Astrocyte (in vitro differentiated cells and primary cell): Measurements from ENCODE around the gene CAPN11. TPM values are rescaled to one million over a fixed set of nuclear protein-coding genes. Genes with fewer than 3 reads are reported as not detected.

ENCODE experiments used
- DNase-seq: peaks from one replicate; pipeline ENCODE4 v3.0.0-alpha.2; 2010; ENCODE audit warnings: low read depth
- FAIRE-seq: peaks from 2 replicates; lab custom pipeline; 2011; peaks lifted over from hg19 to GRCh38; lab: Jason Lieb, UNC
- H2AFZ ChIP-seq: 2 replicates; pipeline ENCODE4 v1.6.0; 2012; ENCODE audit warnings: low read depth, low read length, inconsistent platforms
- H3K27ac ChIP-seq: 2 replicates; pipeline ENCODE4 v1.5.1; 2011; ENCODE audit warnings: low read depth, low read length, inconsistent platforms
- H3K27me3 ChIP-seq: 2 replicates; pipeline ENCODE4 v1.6.0; 2011; ENCODE audit warnings: low read length, inconsistent platforms; ENCODE audit not compliant: insufficient read depth
- H3K36me3 ChIP-seq: 2 replicates; pipeline ENCODE4 v1.5.1; 2011; ENCODE audit warnings: low read length, inconsistent platforms; ENCODE audit not compliant: insufficient read depth
- H3K4me1 ChIP-seq: 2 replicates; pipeline ENCODE4 v1.5.1; 2011; ENCODE audit warnings: low read length, inconsistent platforms; ENCODE audit not compliant: insufficient read depth
- H3K4me2 ChIP-seq: 2 replicates; pipeline ENCODE4 v1.6.0; 2012; ENCODE audit warnings: low read length, inconsistent platforms
- H3K4me3 ChIP-seq: 2 replicates; pipeline ENCODE4 v1.5.1; 2011; ENCODE audit warnings: low read depth, mild to moderate bottlenecking, low read length, inconsistent platforms; ENCODE audit not compliant: insufficient read depth
- H3K79me2 ChIP-seq: 2 replicates; pipeline ENCODE4 v1.6.0; 2012; ENCODE audit warnings: mild to moderate bottlenecking, low read length, inconsistent platforms; ENCODE audit not compliant: insufficient read depth
- H3K9ac ChIP-seq: 2 replicates; pipeline ENCODE4 v1.6.0; 2012; ENCODE audit warnings: mild to moderate bottlenecking, low read length, inconsistent platforms
- H3K9me3 ChIP-seq: 2 replicates; pipeline ENCODE4 v1.5.1; 2012; ENCODE audit warnings: low read depth, mild to moderate bottlenecking, low read length, inconsistent platforms; ENCODE audit not compliant: insufficient read depth
- H4K20me1 ChIP-seq: 2 replicates; pipeline ENCODE4 v1.6.0; 2012; ENCODE audit warnings: low read length, inconsistent platforms; ENCODE audit not compliant: insufficient read depth
- H3K27ac Mint-ChIP-seq: one replicate; pipeline ENCODE4 v1.8.0; 2021; ENCODE audit warnings: mild to moderate bottlenecking, mixed read lengths; ENCODE audit not compliant: unreplicated experiment
- H3K27me3 Mint-ChIP-seq: one replicate; pipeline ENCODE4 v1.8.0; 2021; ENCODE audit warnings: low read depth, mixed read lengths; ENCODE audit not compliant: unreplicated experiment
- H3K36me3 Mint-ChIP-seq: one replicate; pipeline ENCODE4 v1.8.0; 2021; ENCODE audit warnings: low read depth, mixed read lengths; ENCODE audit not compliant: unreplicated experiment
- H3K4me1 Mint-ChIP-seq: one replicate; pipeline ENCODE4 v1.8.0; 2021; ENCODE audit warnings: low read depth, mixed read lengths; ENCODE audit not compliant: unreplicated experiment
- H3K4me3 Mint-ChIP-seq: one replicate; pipeline ENCODE4 v1.8.0; 2021; ENCODE audit warnings: mild to moderate bottlenecking, moderate library complexity, mixed read lengths; ENCODE audit not compliant: unreplicated experiment
- H3K9me3 Mint-ChIP-seq: one replicate; pipeline ENCODE4 v1.8.0; 2021; ENCODE audit warnings: mild to moderate bottlenecking, mixed read lengths; ENCODE audit not compliant: unreplicated experiment
- CTCF ChIP-seq: IDR thresholded peaks from 2 replicates; pipeline ENCODE4 v1.5.1; 2011; ENCODE audit warnings: low read depth, mild to moderate bottlenecking, inconsistent platforms, low read length, moderate library complexity; ENCODE audit not compliant: insufficient read depth
- EZH2 ChIP-seq: IDR thresholded peaks from 2 replicates; pipeline ENCODE4 v1.6.1; 2012; ENCODE audit warnings: mild to moderate bottlenecking, low read length, inconsistent platforms; ENCODE audit not compliant: insufficient read depth
- total RNA-seq: library from RNA; stranded (reverse); gene quantifications from 2 replicates; pipeline ENCODE4 v1.2.1, GENCODE V29; 2021

Gene CAPN11
- total RNA-seq, 1 donor from 2014 or later, result not detected

DNA sequence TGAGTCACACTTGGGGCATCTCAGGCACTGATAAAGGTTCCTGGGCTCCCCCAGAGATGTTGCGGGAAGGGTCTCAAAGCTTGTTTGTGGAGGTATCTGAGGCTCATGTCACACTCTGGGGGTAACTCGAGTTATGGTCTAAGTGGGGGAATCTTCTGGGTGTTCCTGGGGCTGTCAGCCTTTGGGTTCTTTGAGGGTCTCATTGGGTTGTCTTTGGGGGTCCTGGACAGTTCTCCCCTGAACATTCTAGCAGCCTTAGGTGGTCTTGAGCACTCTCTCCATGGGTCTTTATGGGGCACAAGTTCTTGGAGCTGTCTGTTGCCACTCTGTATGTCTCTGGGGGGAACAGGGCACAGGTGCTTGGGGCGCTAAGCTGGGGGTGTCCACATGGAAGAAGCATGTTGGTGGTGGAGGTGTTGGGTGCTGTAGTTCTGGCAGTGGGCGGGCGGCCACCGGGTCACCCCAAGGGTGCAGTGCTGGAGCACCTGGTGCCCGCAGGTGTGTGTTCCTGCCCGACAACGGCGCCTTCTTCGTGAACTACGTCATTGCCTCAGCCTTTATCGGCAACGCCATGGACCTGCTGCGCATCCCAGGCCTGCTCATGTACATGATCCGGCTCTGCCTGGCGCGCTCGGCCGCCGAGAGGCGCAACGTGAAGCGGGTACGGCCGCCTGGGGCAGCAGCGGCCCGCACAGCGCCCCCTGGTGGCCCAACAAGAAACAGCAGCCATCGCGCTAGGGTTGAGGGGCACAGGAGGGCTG lies 7.1 kb upstream of the CAPN11 start:
- TF ChIP-seq EZH2 (no peak), CTCF (peak; percentile 72)
- no peak for FAIRE-seq
- Histone ChIP-seq H4K20me1 (peaks cover 19% of the 10 kb centered on the region), H3K4me2 (no peak overlapping the region), H3K27me3 (no peaks in the 10 kb centered on the region), H3K4me1 (no peaks in the 10 kb centered on the region), H3K4me3 (no peak overlapping the region), H3K9ac (no peak overlapping the region), H3K36me3 (peaks cover 3% of the 10 kb centered on the region), H3K9me3 (no peaks in the 10 kb centered on the region), H2AFZ (no peak overlapping the region), H3K79me2 (no peaks in the 10 kb centered on the region), H3K27ac (no peak overlapping the region)
- Mint-ChIP-seq H3K9me3 (no peaks in the 10 kb centered on the region), H3K4me3 (no peak overlapping the region), H3K36me3 (peaks cover 18% of the 10 kb centered on the region), H3K27me3 (no peaks in the 10 kb centered on the region), H3K4me1 (no peaks in the 10 kb centered on the region), H3K27ac (no peak overlapping the region)
- DNase-seq, result peak; percentile 32

- FAIRE-seq (no peak), DNase-seq (no peak)
- Histone ChIP-seq H4K20me1 (peaks cover 19% of the 10 kb centered on the region), H3K27ac (no peak overlapping the region), H3K9me3 (no peaks in the 10 kb centered on the region), H2AFZ (no peak overlapping the region), H3K27me3 (no peaks in the 10 kb centered on the region), H3K79me2 (no peaks in the 10 kb centered on the region), H3K4me1 (no peaks in the 10 kb centered on the region), H3K4me3 (no peak overlapping the region), H3K9ac (no peak overlapping the region), H3K4me2 (no peak overlapping the region), H3K36me3 (peaks cover 3% of the 10 kb centered on the region)
- no peak overlapping the region for H3K4me3 Mint-ChIP-seq
- no peak overlapping the region for H3K27ac Mint-ChIP-seq
- H3K9me3 Mint-ChIP-seq, result no peaks in the 10 kb centered on the region
- H3K27me3 Mint-ChIP-seq, result no peaks in the 10 kb centered on the region
- peaks cover 18% of the 10 kb centered on the region for H3K36me3 Mint-ChIP-seq
- H3K4me1 Mint-ChIP-seq, result no peaks in the 10 kb centered on the region
- TF ChIP-seq EZH2, result no peak
- TF ChIP-seq CTCF, result no peak
These were observed 6.5 kb upstream of the CAPN11 start for GRCh38 chr6:44152109-44152461.

- Histone ChIP-seq H3K4me2 (no peak overlapping the region), H3K27ac (no peak overlapping the region), H2AFZ (no peak overlapping the region), H3K4me1 (no peaks in the 10 kb centered on the region), H3K36me3 (peaks cover 3% of the 10 kb centered on the region), H3K27me3 (no peaks in the 10 kb centered on the region), H3K9me3 (no peaks in the 10 kb centered on the region), H4K20me1 (peaks cover 19% of the 10 kb centered on the region), H3K79me2 (no peaks in the 10 kb centered on the region), H3K9ac (no peak overlapping the region), H3K4me3 (no peak overlapping the region)
- FAIRE-seq (no peak), DNase-seq (no peak)
- Mint-ChIP-seq H3K4me1 (no peaks in the 10 kb centered on the region), H3K36me3 (peaks cover 18% of the 10 kb centered on the region), H3K27ac (no peak overlapping the region), H3K4me3 (no peak overlapping the region), H3K27me3 (no peaks in the 10 kb centered on the region), H3K9me3 (no peaks in the 10 kb centered on the region)
- TF ChIP-seq CTCF (no peak), EZH2 (no peak)
These were observed 6.1 kb upstream of the CAPN11 start for GRCh38 chr6:44152533-44152932.
